ENCODE measurements around the gene RAC3.

DNA sequence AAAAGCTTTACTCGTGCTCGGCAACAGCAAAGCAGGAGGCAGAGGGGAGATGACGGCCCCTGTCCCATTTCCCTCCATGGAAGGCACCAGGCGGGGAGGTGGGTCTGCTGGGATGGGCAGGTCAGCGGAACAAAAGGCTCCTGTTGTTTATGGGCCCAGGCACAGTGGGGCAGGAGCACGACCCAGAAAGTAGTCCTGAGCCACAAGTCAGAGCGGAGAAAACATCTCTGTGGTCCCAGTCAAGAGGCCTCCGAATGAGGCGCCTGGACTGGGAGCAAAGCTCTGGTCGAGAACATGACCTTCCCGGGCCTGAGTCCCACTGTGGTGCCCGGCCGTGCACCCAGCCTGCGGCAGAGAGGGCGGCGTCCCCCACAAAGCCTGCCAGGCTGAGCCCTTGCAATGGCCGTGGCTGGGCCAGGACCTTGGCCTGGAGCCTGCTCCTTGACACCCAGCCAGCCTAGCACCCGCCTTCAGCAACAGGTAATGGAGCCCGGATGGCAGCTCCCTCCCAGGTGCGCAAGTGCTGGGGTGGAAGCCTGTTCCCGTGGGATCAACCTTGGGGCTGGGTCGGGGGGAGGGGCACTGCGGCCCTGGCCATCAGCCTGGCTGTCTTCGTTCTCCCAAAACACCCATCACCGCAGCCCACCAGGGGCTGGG lies 16.6 kb downstream of the RAC3 start:
- TF ChIP-seq EGR1 (IDR thresholded peaks at IDR 0.05; ENCODE audit: low read depth), result no peak
- TF ChIP-seq, protein P1, sequence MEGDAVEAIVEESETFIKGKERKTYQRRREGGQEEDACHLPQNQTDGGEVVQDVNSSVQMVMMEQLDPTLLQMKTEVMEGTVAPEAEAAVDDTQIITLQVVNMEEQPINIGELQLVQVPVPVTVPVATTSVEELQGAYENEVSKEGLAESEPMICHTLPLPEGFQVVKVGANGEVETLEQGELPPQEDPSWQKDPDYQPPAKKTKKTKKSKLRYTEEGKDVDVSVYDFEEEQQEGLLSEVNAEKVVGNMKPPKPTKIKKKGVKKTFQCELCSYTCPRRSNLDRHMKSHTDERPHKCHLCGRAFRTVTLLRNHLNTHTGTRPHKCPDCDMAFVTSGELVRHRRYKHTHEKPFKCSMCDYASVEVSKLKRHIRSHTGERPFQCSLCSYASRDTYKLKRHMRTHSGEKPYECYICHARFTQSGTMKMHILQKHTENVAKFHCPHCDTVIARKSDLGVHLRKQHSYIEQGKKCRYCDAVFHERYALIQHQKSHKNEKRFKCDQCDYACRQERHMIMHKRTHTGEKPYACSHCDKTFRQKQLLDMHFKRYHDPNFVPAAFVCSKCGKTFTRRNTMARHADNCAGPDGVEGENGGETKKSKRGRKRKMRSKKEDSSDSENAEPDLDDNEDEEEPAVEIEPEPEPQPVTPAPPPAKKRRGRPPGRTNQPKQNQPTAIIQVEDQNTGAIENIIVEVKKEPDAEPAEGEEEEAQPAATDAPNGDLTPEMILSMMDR (IDR thresholded peaks at IDR 0.05 in 2 of 3, conservative IDR thresholded peaks at IDR 0.05 in 1 of 3; ENCODE audit: borderline replicate concordance in 1 of 3, insufficient read depth in 1 of 3, low read depth in 2 of 3, low read length in 2 of 3), result no peak
- TF ChIP-seq EZH2 (IDR thresholded peaks at IDR 0.05), result no peak
- TF ChIP-seq YY1 (IDR thresholded peaks at IDR 0.05; ENCODE audit: extremely low read depth, insufficient replicate concordance, low read depth, low read length), result no peak
- no peak for TF ChIP-seq SIN3A (IDR thresholded peaks at IDR 0.05; ENCODE audit: low read depth)
- TF ChIP-seq, protein P2, sequence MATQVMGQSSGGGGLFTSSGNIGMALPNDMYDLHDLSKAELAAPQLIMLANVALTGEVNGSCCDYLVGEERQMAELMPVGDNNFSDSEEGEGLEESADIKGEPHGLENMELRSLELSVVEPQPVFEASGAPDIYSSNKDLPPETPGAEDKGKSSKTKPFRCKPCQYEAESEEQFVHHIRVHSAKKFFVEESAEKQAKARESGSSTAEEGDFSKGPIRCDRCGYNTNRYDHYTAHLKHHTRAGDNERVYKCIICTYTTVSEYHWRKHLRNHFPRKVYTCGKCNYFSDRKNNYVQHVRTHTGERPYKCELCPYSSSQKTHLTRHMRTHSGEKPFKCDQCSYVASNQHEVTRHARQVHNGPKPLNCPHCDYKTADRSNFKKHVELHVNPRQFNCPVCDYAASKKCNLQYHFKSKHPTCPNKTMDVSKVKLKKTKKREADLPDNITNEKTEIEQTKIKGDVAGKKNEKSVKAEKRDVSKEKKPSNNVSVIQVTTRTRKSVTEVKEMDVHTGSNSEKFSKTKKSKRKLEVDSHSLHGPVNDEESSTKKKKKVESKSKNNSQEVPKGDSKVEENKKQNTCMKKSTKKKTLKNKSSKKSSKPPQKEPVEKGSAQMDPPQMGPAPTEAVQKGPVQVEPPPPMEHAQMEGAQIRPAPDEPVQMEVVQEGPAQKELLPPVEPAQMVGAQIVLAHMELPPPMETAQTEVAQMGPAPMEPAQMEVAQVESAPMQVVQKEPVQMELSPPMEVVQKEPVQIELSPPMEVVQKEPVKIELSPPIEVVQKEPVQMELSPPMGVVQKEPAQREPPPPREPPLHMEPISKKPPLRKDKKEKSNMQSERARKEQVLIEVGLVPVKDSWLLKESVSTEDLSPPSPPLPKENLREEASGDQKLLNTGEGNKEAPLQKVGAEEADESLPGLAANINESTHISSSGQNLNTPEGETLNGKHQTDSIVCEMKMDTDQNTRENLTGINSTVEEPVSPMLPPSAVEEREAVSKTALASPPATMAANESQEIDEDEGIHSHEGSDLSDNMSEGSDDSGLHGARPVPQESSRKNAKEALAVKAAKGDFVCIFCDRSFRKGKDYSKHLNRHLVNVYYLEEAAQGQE (IDR thresholded peaks at IDR 0.05; ENCODE audit: low read depth), result no peak
